Caco-2 (cell line): ENCODE results near the gene NES. TPM values are rescaled to one million over a fixed set of nuclear protein-coding genes. Genes with fewer than 3 reads are reported as not detected.

Experiments
- BruUV-seq: library from RNA; stranded (reverse); fragments of 400-500 nt; replicated peaks from 2 replicates; lab custom pipeline; 2021; lab: Mats Ljungman, UMichigan
- CTCF ChIA-PET: fragments of 300-600 bp; sonication (Branson Sonifier 250); formaldehyde crosslinking; loops from one replicate; lab custom pipeline; 2022; ENCODE audit warnings: antibody characterized with exemption; lab: Charles Lee
- POLR2A ChIA-PET: fragments of 300-600 bp; sonication (Branson Sonifier 250); formaldehyde crosslinking; loops from one replicate; lab custom pipeline; 2022; ENCODE audit warnings: antibody characterized with exemption; lab: Charles Lee
- DNase-seq, 2 experiments: peaks; one replicate each; pipeline versions ENCODE4 v3.0.0 to v3.0.0-alpha.2; 2020 to 2022
- H3K27me3 ChIP-seq: replicated peaks from 2 replicates; pipeline ENCODE4 v1.6.0; 2011; ENCODE audit warnings: low read length; ENCODE audit not compliant: control insufficient read depth, insufficient read depth
- H3K36me3 ChIP-seq: 2 replicates; pipeline ENCODE4 v1.5.1; 2011; ENCODE audit warnings: low read length; ENCODE audit not compliant: control insufficient read depth, insufficient read depth
- H3K4me1 ChIP-seq: fragments of 250-450 bp; sonication (Bioruptor Pico); 2 replicates; pipeline ENCODE4 v1.5.1; 2020; ENCODE audit warnings: mild to moderate bottlenecking
- H3K4me3 ChIP-seq: 2 replicates; pipeline ENCODE4 v1.5.1; 2011; ENCODE audit warnings: low read depth, mild to moderate bottlenecking, control low read depth, low read length
- H3K9me3 ChIP-seq: fragments of 250-450 bp; sonication (Bioruptor Pico); 2 replicates; pipeline ENCODE4 v1.5.1; 2020; ENCODE audit warnings: mild to moderate bottlenecking, moderate library complexity
- H3K27ac Mint-ChIP-seq: one replicate; pipeline ENCODE4 v1.8.0; 2022; ENCODE audit warnings: mixed read lengths; ENCODE audit not compliant: unreplicated experiment
- H3K27me3 Mint-ChIP-seq: one replicate; pipeline ENCODE4 v1.8.0; 2022; ENCODE audit warnings: mixed read lengths; ENCODE audit not compliant: insufficient read depth, unreplicated experiment
- H3K36me3 Mint-ChIP-seq: one replicate; pipeline ENCODE4 v1.8.0; 2022; ENCODE audit warnings: mild to moderate bottlenecking, mixed read lengths; ENCODE audit not compliant: insufficient read depth, unreplicated experiment
- H3K4me1 Mint-ChIP-seq: one replicate; pipeline ENCODE4 v1.8.0; 2022; ENCODE audit warnings: low read depth, mixed read lengths; ENCODE audit not compliant: unreplicated experiment
- H3K4me3 Mint-ChIP-seq: one replicate; pipeline ENCODE4 v1.8.0; 2022; ENCODE audit warnings: mild to moderate bottlenecking, moderate library complexity, mixed read lengths; ENCODE audit not compliant: unreplicated experiment
- H3K9me3 Mint-ChIP-seq: one replicate; pipeline ENCODE4 v1.8.0; 2022; ENCODE audit warnings: mixed read lengths; ENCODE audit not compliant: unreplicated experiment
- CTCF ChIP-seq, 2 experiments: fragments of 200-600 bp in 1 of 2; IDR thresholded peaks; 1 replicate in 1 of 2; 2 replicates in 1 of 2; pipeline versions ENCODE4 v1.5.1 to v1.8.0; 2011 to 2022; ENCODE audit warnings: antibody characterized with exemption in 1 of 2, control low read depth in 1 of 2, inconsistent platforms in 1 of 2, low read depth in 1 of 2, low read length in 1 of 2, mild to moderate bottlenecking in 1 of 2, moderate library complexity in 1 of 2; ENCODE audit not compliant: insufficient read depth in 1 of 2, severe bottlenecking in 1 of 2, unreplicated experiment in 1 of 2
- intact Hi-C: fragments of 100-400 bp; cut with micrococcal nuclease; formaldehyde crosslinking; loops from one replicate; pipeline ENCODE4 v1.10.0; 2022; ENCODE audit not compliant: unreplicated experiment
- total RNA-seq: library from RNA; stranded (reverse); gene quantifications from 2 replicates; pipeline ENCODE4 v1.2.3, GENCODE V29; 2022

Gene NES
- total RNA-seq, 1 experiment from 2014 or later: 18.0 TPM

- H3K4me3 ChIP-seq: no peak overlapping the region
- peak overlapping the region; percentile 18 for H3K27ac Mint-ChIP-seq
- POLR2A ChIA-PET: no interaction called here
These were observed 10.2 kb downstream of the NES start for GRCh38 chr1:156666862-156667609.

GRCh38 chr1:156665539-156665938 is 11.7 kb downstream of the NES start:
- Histone ChIP-seq H3K4me3 (no peak overlapping the region), H3K4me1 (peaks cover 66% of the 10 kb centered on the region), H3K36me3 (no peaks in the 10 kb centered on the region), H3K27me3 (no peaks in the 10 kb centered on the region), H3K9me3 (no peaks in the 10 kb centered on the region)
- no peak for TF ChIP-seq CTCF (IDR thresholded peaks at IDR 0.05; ENCODE audit: insufficient read depth in 1 of 2, low read depth in 1 of 2, low read length in 1 of 2, severe bottlenecking in 1 of 2, unreplicated experiment in 1 of 2)
- Mint-ChIP-seq H3K27me3 (no peaks in the 10 kb centered on the region), H3K4me3 (peak overlapping the region; percentile 47), H3K36me3 (no peaks in the 10 kb centered on the region), H3K9me3 (no peaks in the 10 kb centered on the region), H3K4me1 (peaks cover 64% of the 10 kb centered on the region), H3K27ac (peak overlapping the region; percentile 89)
- BruUV-seq: no TSS peak
- ChIA-PET POLR2A (interaction anchor here (0.6 to 1.4 kb wide), 3 partner anchors 11 to 286 kb away, joined by 3 to 19 read pairs (median 4); partner anchors contain the start of gene NES), CTCF (interaction anchor here (0.6 to 2.2 kb wide), 7 partner anchors 11 to 166 kb away, joined by 3 to 24 read pairs (median 5); partner anchors contain the start of gene NES)
- no peak for DNase-seq
- intact Hi-C loops: no loop called here

More at GRCh38 chr1:156666862-156667609, 10.2 kb downstream of the NES start:
- Mint-ChIP-seq H3K4me1 (peaks cover 59% of the 10 kb centered on the region), H3K36me3 (no peaks in the 10 kb centered on the region), H3K4me3 (no peak overlapping the region), H3K9me3 (no peaks in the 10 kb centered on the region), H3K27me3 (no peaks in the 10 kb centered on the region)
- Histone ChIP-seq H3K36me3 (no peaks in the 10 kb centered on the region), H3K9me3 (no peaks in the 10 kb centered on the region), H3K4me1 (peaks cover 59% of the 10 kb centered on the region), H3K27me3 (no peaks in the 10 kb centered on the region)
- no TSS peak for BruUV-seq
- intact Hi-C loops: no loop called here
- CTCF ChIA-PET: interaction anchor here (2.3 kb wide), 1 partner anchor 10 kb away, joined by 9 read pairs; the partner anchor contains the start of gene NES
- no peak for TF ChIP-seq CTCF (IDR thresholded peaks at IDR 0.05; ENCODE audit: insufficient read depth in 1 of 2, low read depth in 1 of 2, low read length in 1 of 2, severe bottlenecking in 1 of 2, unreplicated experiment in 1 of 2)
- no peak for DNase-seq

GRCh38 chr1:156664767-156665411 is 12.3 kb downstream of the NES start:
- H3K4me3 ChIP-seq: no peak overlapping the region
- DNase-seq: peak; percentile 58 to 84
- H3K27me3 ChIP-seq: no peaks in the 10 kb centered on the region
- H3K4me1 ChIP-seq: peaks cover 70% of the 10 kb centered on the region
- H3K4me1 Mint-ChIP-seq: peaks cover 66% of the 10 kb centered on the region
- CTCF ChIA-PET: interaction anchor here (0.6 to 2.2 kb wide), 7 partner anchors 12 to 165 kb away, joined by 3 to 24 read pairs (median 5); partner anchors contain the start of gene NES
- TF ChIP-seq CTCF (IDR thresholded peaks at IDR 0.05; ENCODE audit: insufficient read depth in 1 of 2, low read depth in 1 of 2, low read length in 1 of 2, severe bottlenecking in 1 of 2, unreplicated experiment in 1 of 2): no peak
- H3K9me3 Mint-ChIP-seq: no peaks in the 10 kb centered on the region
- intact Hi-C loops: no loop called here
- POLR2A ChIA-PET: interaction anchor here (0.6 to 1.4 kb wide), 4 partner anchors 12 to 286 kb away, joined by 3 to 19 read pairs (median 4); partner anchors contain the start of gene NES
- H3K36me3 ChIP-seq: no peaks in the 10 kb centered on the region
- H3K27ac Mint-ChIP-seq: peak overlapping the region; percentile 89
- H3K27me3 Mint-ChIP-seq: no peaks in the 10 kb centered on the region
- H3K9me3 ChIP-seq: no peaks in the 10 kb centered on the region
- no TSS peak for BruUV-seq
- H3K36me3 Mint-ChIP-seq: no peaks in the 10 kb centered on the region
- peak overlapping the region; percentile 47 for H3K4me3 Mint-ChIP-seq
